ENCODE data around the gene CFAP54.

The CFAP54 gene

GRCh38 chr12:96902076-96902475 lies 412.7 kb downstream of the CFAP54 start:
- DNase-seq = no peak

GRCh38 chr12:96906498-96906848 lies 417.1 kb downstream of the CFAP54 start:
- no peak for DNase-seq

- peak; percentile 74 for DNase-seq
Observed at GRCh38 chr12:96906849-96907670, 417.7 kb downstream of the CFAP54 start, which contains the start of gene NEDD1. Gene NEDD1 (plus strand): TSS chr12:96907257. CDS start chr12:96909760, 2,503 bp downstream.

GRCh38 chr12:96907671-96908422 lies 418.5 kb downstream of the CFAP54 start:
- peak; percentile 10 for DNase-seq

GRCh38 chr12:96908423-96908675 lies 419.0 kb downstream of the CFAP54 start:
- no peak for DNase-seq

GRCh38 chr12:96912261-96912660 lies 422.9 kb downstream of the CFAP54 start:
- DNase-seq = no peak

- DNase-seq = no peak
Observed at GRCh38 chr12:96912943-96913342, 423.6 kb downstream of the CFAP54 start.

- no peak for DNase-seq
Observed at GRCh38 chr12:96919510-96920210, 430.3 kb downstream of the CFAP54 start.
